ENCODE measurements around the gene HS3ST3A1. TPM values are rescaled to one million over a fixed set of nuclear protein-coding genes. Genes with fewer than 3 reads are reported as not detected.
A peak's percentile ranks its signal among the peaks of the same experiment; 100 is the strongest.

The HS3ST3A1 gene
- total and polyA plus RNA-seq, 2 experiments from 2014 or later, result 5.4 to 24.1 TPM

DNA sequence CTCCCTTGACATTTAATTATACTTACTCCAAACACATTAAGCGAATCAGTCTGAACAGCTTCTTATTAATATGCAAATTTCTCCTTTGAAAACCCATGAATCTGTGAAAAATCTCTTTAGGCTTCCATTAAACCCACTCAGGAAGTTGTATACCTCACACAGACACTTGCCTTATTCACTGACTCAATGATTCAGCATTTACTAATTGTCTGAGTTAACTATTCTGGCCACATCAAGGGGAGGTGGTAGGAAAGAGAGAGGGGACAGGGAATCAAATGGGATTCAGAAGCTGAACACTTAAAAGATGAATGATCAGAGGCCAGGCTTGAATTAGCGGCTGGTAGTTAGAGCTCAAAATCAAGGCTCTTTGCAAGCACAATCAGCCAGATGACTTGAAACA lies 70.0 kb downstream of the HS3ST3A1 start (continued):
- TF ChIP-seq JUNB (IDR thresholded peaks at IDR 0.05; ENCODE audit: unreplicated experiment) (no peak), CTCF (conservative IDR thresholded peaks at IDR 0.05; ENCODE audit: low read depth in 2 of 2) (no peak)

- no peaks in the 10 kb centered on the region; the same call in 1 of the 2 replicates for H3K79me2 ChIP-seq (replicated peaks; ENCODE audit: insufficient read depth)
- DNase-seq (ENCODE audit: low spot score), result no peak
- H2AFZ ChIP-seq, result no peak overlapping the region
- no peak for TF ChIP-seq ZNF331 (CRISPR knock-in tag; IDR thresholded peaks at IDR 0.05; ENCODE audit: low read depth)
- TF ChIP-seq ZNF114 (CRISPR knock-in tag; IDR thresholded peaks at IDR 0.05), result no peak
- no peak for TF ChIP-seq CREB1 (CRISPR knock-in tag; IDR thresholded peaks at IDR 0.05; ENCODE audit: low read depth)
- no peak for TF ChIP-seq JUNB (IDR thresholded peaks at IDR 0.05; ENCODE audit: unreplicated experiment)
- H3K27me3 ChIP-seq (ENCODE audit: insufficient read depth), result no peaks in the 10 kb centered on the region
- no peaks in the 10 kb centered on the region for H3F3A ChIP-seq (replicated peaks; ENCODE audit: low read depth)
- H3K27ac ChIP-seq (ENCODE audit: low read depth), result no peak overlapping the region
- 0 out of 2 replicates have a peak, but pooled peaks cover 6% of the 10 kb centered on the region for H3K9me2 ChIP-seq (ENCODE audit: insufficient read depth)
- Mint-ChIP-seq H3K27ac (no peak overlapping the region), H3K36me3 (ENCODE audit: low read depth) (no peaks in the 10 kb centered on the region), H3K9me3 (no peaks in the 10 kb centered on the region), H3K27me3 (ENCODE audit: insufficient read depth, low read depth, poor library complexity) (peaks cover 4% of the 10 kb centered on the region), H3K4me1 (peaks cover 19% of the 10 kb centered on the region), H3K4me3 (no peak overlapping the region)
- no peak overlapping the region for H3K4me2 ChIP-seq
- 0 out of 2 replicates have a peak, but pooled peaks cover 2% of the 10 kb centered on the region for H3K36me3 ChIP-seq (ENCODE audit: insufficient read depth)
- peak; percentile 52 for ATAC-seq
- H4K20me1 ChIP-seq (replicated peaks; ENCODE audit: insufficient read depth), result no peaks in the 10 kb centered on the region
- peaks cover under 1% of the 10 kb centered on the region; the same call in 1 of the 2 replicates for H3K4me1 ChIP-seq (ENCODE audit: insufficient read depth)
- H3K4me3 ChIP-seq, result no peak overlapping the region
These were observed 75.9 kb downstream of the HS3ST3A1 start for GRCh38 chr17:13525876-13526275.

GRCh38 chr17:13523164-13523563 lies 78.6 kb downstream of the HS3ST3A1 start:
- H3K27me3 Mint-ChIP-seq (ENCODE audit: insufficient read depth, low read depth, poor library complexity), result peaks cover 4% of the 10 kb centered on the region
- no peaks in the 10 kb centered on the region for H3K79me2 ChIP-seq (replicated peaks; ENCODE audit: insufficient read depth)
- H3K27me3 ChIP-seq (ENCODE audit: insufficient read depth), result no peaks in the 10 kb centered on the region
- no peak for TF ChIP-seq JUNB (IDR thresholded peaks at IDR 0.05; ENCODE audit: unreplicated experiment)
- no peak for TF ChIP-seq ZNF331 (CRISPR knock-in tag; IDR thresholded peaks at IDR 0.05; ENCODE audit: low read depth)
- TF ChIP-seq, protein P1, sequence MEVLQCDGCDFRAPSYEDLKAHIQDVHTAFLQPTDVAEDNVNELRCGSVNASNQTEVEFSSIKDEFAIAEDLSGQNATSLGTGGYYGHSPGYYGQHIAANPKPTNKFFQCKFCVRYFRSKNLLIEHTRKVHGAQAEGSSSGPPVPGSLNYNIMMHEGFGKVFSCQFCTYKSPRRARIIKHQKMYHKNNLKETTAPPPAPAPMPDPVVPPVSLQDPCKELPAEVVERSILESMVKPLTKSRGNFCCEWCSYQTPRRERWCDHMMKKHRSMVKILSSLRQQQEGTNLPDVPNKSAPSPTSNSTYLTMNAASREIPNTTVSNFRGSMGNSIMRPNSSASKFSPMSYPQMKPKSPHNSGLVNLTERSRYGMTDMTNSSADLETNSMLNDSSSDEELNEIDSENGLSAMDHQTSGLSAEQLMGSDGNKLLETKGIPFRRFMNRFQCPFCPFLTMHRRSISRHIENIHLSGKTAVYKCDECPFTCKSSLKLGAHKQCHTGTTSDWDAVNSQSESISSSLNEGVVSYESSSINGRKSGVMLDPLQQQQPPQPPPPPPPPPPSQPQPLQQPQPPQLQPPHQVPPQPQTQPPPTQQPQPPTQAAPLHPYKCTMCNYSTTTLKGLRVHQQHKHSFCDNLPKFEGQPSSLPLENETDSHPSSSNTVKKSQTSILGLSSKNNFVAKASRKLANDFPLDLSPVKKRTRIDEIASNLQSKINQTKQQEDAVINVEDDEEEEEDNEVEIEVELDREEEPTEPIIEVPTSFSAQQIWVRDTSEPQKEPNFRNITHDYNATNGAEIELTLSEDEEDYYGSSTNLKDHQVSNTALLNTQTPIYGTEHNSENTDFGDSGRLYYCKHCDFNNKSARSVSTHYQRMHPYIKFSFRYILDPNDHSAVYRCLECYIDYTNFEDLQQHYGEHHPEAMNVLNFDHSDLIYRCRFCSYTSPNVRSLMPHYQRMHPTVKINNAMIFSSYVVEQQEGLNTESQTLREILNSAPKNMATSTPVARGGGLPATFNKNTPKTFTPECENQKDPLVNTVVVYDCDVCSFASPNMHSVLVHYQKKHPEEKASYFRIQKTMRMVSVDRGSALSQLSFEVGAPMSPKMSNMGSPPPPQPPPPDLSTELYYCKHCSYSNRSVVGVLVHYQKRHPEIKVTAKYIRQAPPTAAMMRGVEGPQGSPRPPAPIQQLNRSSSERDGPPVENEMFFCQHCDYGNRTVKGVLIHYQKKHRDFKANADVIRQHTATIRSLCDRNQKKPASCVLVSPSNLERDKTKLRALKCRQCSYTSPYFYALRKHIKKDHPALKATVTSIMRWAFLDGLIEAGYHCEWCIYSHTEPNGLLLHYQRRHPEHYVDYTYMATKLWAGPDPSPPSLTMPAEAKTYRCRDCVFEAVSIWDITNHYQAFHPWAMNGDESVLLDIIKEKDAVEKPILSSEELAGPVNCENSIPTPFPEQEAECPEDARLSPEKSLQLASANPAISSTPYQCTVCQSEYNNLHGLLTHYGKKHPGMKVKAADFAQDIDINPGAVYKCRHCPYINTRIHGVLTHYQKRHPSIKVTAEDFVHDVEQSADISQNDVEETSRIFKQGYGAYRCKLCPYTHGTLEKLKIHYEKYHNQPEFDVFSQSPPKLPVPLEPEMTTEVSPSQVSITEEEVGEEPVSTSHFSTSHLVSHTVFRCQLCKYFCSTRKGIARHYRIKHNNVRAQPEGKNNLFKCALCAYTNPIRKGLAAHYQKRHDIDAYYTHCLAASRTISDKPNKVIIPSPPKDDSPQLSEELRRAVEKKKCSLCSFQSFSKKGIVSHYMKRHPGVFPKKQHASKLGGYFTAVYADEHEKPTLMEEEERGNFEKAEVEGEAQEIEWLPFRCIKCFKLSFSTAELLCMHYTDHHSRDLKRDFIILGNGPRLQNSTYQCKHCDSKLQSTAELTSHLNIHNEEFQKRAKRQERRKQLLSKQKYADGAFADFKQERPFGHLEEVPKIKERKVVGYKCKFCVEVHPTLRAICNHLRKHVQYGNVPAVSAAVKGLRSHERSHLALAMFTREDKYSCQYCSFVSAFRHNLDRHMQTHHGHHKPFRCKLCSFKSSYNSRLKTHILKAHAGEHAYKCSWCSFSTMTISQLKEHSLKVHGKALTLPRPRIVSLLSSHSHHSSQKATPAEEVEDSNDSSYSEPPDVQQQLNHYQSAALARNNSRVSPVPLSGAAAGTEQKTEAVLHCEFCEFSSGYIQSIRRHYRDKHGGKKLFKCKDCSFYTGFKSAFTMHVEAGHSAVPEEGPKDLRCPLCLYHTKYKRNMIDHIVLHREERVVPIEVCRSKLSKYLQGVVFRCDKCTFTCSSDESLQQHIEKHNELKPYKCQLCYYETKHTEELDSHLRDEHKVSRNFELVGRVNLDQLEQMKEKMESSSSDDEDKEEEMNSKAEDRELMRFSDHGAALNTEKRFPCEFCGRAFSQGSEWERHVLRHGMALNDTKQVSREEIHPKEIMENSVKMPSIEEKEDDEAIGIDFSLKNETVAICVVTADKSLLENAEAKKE (CRISPR knock-in tag; IDR thresholded peaks at IDR 0.05), result no peak
- TF ChIP-seq, protein P2, sequence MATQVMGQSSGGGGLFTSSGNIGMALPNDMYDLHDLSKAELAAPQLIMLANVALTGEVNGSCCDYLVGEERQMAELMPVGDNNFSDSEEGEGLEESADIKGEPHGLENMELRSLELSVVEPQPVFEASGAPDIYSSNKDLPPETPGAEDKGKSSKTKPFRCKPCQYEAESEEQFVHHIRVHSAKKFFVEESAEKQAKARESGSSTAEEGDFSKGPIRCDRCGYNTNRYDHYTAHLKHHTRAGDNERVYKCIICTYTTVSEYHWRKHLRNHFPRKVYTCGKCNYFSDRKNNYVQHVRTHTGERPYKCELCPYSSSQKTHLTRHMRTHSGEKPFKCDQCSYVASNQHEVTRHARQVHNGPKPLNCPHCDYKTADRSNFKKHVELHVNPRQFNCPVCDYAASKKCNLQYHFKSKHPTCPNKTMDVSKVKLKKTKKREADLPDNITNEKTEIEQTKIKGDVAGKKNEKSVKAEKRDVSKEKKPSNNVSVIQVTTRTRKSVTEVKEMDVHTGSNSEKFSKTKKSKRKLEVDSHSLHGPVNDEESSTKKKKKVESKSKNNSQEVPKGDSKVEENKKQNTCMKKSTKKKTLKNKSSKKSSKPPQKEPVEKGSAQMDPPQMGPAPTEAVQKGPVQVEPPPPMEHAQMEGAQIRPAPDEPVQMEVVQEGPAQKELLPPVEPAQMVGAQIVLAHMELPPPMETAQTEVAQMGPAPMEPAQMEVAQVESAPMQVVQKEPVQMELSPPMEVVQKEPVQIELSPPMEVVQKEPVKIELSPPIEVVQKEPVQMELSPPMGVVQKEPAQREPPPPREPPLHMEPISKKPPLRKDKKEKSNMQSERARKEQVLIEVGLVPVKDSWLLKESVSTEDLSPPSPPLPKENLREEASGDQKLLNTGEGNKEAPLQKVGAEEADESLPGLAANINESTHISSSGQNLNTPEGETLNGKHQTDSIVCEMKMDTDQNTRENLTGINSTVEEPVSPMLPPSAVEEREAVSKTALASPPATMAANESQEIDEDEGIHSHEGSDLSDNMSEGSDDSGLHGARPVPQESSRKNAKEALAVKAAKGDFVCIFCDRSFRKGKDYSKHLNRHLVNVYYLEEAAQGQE (IDR thresholded peaks at IDR 0.05; ENCODE audit: unreplicated experiment), result no peak
- TF ChIP-seq EZH2 (IDR thresholded peaks at IDR 0.05; ENCODE audit: low read depth, unreplicated experiment), result no peak

More at GRCh38 chr17:13523164-13523563, 78.6 kb downstream of the HS3ST3A1 start:
- Histone ChIP-seq H2AFZ (no peak overlapping the region), H3K4me2 (no peak overlapping the region), H4K20me1 (replicated peaks; ENCODE audit: insufficient read depth) (no peaks in the 10 kb centered on the region), H3K4me3 (no peak overlapping the region), H3F3A (replicated peaks; ENCODE audit: low read depth) (no peaks in the 10 kb centered on the region), H3K9me2 (ENCODE audit: insufficient read depth) (0 out of 2 replicates have a peak, but pooled peaks cover 4% of the 10 kb centered on the region), H3K27ac (ENCODE audit: low read depth) (no peak overlapping the region), H3K36me3 (ENCODE audit: insufficient read depth) (no peaks in the 10 kb centered on the region), H3K4me1 (ENCODE audit: insufficient read depth) (no peaks in the 10 kb centered on the region)
- ATAC-seq (no peak), DNase-seq (ENCODE audit: low spot score) (no peak)
- H3K36me3 Mint-ChIP-seq (ENCODE audit: low read depth), result no peaks in the 10 kb centered on the region
- peaks cover 16% of the 10 kb centered on the region for H3K4me1 Mint-ChIP-seq
- H3K9me3 Mint-ChIP-seq, result no peaks in the 10 kb centered on the region
- H3K4me3 Mint-ChIP-seq, result no peak overlapping the region
- no peak overlapping the region for H3K27ac Mint-ChIP-seq
